AG09319 (cell line): Measurements from ENCODE around the gene PNCK.

ENCODE experiments used
- DNase-seq: peaks from one replicate; pipeline ENCODE4 v3.0.0-alpha.2; 2010; ENCODE audit warnings: low read depth; ENCODE audit errors: extremely low read depth
- CTCF ChIP-seq: IDR thresholded peaks from 2 replicates; pipeline ENCODE4 v1.5.1; 2011; ENCODE audit warnings: low read depth, mild to moderate bottlenecking, inconsistent platforms, low read length, moderate library complexity

The PNCK gene

GRCh38 chrX:153622661-153623309 is 50.8 kb downstream of the PNCK start:
- TF ChIP-seq CTCF = no peak
- no peak for DNase-seq

- TF ChIP-seq CTCF = no peak
- no peak for DNase-seq
Measured at GRCh38 chrX:153621949-153622598, 51.5 kb downstream of the PNCK start.

- no peak for DNase-seq
- no peak for TF ChIP-seq CTCF
Measured at GRCh38 chrX:153620576-153620975, 53.0 kb downstream of the PNCK start.
